ENCODE data around the gene TMEM132C.

DNA sequence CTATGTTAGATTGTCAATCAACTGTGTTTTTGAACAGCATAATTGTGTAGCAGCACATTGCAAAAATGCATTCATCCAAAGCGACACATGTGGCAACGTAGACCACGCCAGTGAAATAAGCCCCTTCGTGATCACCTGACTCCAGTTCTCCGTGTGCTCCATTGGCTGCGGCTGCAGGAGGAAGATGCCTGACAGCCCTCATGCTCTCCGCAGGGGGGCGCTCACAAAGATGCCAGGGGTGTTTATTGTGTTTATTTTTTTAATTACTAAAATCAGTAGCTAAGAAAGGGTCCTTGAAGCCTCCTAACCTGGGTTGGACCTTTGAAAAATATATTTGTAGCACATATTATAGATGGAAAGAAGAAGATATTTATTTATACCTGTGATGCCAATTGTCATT, 440.5 kb downstream of the TMEM132C start:
- no peak for TF ChIP-seq ZNF433 (tag by site-specific recombination; IDR thresholded peaks at IDR 0.05; ENCODE audit: low read depth)
- TF ChIP-seq ZBTB7A (tag by site-specific recombination; IDR thresholded peaks at IDR 0.05; ENCODE audit: low read depth), result no peak
- no peak for TF ChIP-seq ATF2 (tag by site-specific recombination; IDR thresholded peaks at IDR 0.05; ENCODE audit: low read depth)
- TF ChIP-seq CTCF (tag by site-specific recombination; IDR thresholded peaks at IDR 0.05), result no peak
- TF ChIP-seq ZNF324 (tag by site-specific recombination; IDR thresholded peaks at IDR 0.05), result no peak
- TF ChIP-seq ZNF639 (tag by site-specific recombination; IDR thresholded peaks at IDR 0.05), result no peak
- no peak for TF ChIP-seq ZNF404 (tag by site-specific recombination; IDR thresholded peaks at IDR 0.05)
- TF ChIP-seq ZSCAN30 (tag by site-specific recombination; IDR thresholded peaks at IDR 0.05), result no peak
- no peak for TF ChIP-seq TCF7L2 (IDR thresholded peaks at IDR 0.05; ENCODE audit: borderline replicate concordance, low read depth, low read length)
- no peak for TF ChIP-seq ZNF426 (tag by site-specific recombination; IDR thresholded peaks at IDR 0.05)
- no peak for TF ChIP-seq ZNF24 (tag by site-specific recombination; IDR thresholded peaks at IDR 0.05)
- TF ChIP-seq, protein P1, sequence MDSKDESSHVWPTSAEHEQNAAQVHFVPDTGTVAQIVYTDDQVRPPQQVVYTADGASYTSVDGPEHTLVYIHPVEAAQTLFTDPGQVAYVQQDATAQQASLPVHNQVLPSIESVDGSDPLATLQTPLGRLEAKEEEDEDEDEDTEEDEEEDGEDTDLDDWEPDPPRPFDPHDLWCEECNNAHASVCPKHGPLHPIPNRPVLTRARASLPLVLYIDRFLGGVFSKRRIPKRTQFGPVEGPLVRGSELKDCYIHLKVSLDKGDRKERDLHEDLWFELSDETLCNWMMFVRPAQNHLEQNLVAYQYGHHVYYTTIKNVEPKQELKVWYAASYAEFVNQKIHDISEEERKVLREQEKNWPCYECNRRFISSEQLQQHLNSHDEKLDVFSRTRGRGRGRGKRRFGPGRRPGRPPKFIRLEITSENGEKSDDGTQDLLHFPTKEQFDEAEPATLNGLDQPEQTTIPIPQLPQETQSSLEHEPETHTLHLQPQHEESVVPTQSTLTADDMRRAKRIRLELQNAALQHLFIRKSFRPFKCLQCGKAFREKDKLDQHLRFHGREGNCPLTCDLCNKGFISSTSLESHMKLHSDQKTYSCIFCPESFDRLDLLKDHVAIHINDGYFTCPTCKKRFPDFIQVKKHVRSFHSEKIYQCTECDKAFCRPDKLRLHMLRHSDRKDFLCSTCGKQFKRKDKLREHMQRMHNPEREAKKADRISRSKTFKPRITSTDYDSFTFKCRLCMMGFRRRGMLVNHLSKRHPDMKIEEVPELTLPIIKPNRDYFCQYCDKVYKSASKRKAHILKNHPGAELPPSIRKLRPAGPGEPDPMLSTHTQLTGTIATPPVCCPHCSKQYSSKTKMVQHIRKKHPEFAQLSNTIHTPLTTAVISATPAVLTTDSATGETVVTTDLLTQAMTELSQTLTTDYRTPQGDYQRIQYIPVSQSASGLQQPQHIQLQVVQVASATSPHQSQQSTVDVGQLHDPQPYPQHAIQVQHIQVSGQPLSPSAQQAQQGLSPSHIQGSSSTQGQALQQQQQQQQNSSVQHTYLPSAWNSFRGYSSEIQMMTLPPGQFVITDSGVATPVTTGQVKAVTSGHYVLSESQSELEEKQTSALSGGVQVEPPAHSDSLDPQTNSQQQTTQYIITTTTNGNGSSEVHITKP (tag by site-specific recombination; IDR thresholded peaks at IDR 0.05), result no peak
- TF ChIP-seq GLIS2 (tag by site-specific recombination; IDR thresholded peaks at IDR 0.05), result no peak

Data from HEK293 (cell line).